Endothelial cell of umbilical vein (primary cell): Measurements from ENCODE around the gene HGFAC.

Experiments used
- CTCF ChIP-seq, 2 donors: IDR thresholded peaks; 1 replicate in 1 of 2; 2 replicates in 1 of 2; pipeline ENCODE4 v1.5.1; 2011; ENCODE audit warnings: low read length in 2 of 2, mild to moderate bottlenecking in 2 of 2, moderate library complexity in 2 of 2, control low read depth in 1 of 2, inconsistent platforms in 1 of 2, low read depth in 1 of 2; ENCODE audit not compliant: insufficient read depth in 1 of 2; ENCODE audit errors: extremely low read depth in 1 of 2
- EZH2 ChIP-seq: IDR thresholded peaks from 2 replicates; pipeline ENCODE4 v1.6.1; 2012; ENCODE audit warnings: borderline replicate concordance, low read depth, mild to moderate bottlenecking, moderate library complexity, low read length, inconsistent platforms; ENCODE audit not compliant: severe bottlenecking
- MYC ChIP-seq: IDR thresholded peaks from one replicate; pipeline ENCODE4 v1.6.1; 2011; ENCODE audit warnings: mild to moderate bottlenecking, low read depth, low read length

DNA sequence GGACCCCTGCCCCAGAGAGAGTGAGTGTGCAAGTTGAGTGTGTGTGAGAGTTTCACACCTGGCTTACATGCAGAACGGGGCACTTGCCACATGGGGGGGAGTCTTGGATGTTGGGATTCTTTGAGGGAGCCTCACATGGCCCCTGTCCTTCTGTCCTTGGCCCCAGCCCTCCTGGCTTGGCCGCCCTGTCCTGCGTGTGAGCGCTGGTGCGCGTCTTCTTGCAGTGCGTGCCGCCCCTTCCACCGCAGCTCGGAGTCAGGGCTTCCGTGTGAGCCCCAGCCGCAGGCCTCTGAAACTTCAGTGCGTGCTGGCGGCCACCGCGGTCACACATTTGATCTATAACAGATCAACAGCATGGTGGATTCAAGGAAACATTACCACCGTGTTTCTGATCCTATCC is 30.1 kb upstream of the HGFAC start:
- no peak for TF ChIP-seq CTCF (IDR thresholded peaks at IDR 0.05; ENCODE audit: extremely low read depth in 1 of 2, insufficient read depth in 1 of 2, low read depth in 1 of 2, low read length in 2 of 2)
- TF ChIP-seq MYC: no peak
- TF ChIP-seq EZH2: no peak
